IgD-negative memory B cell (primary cell): ENCODE results near the gene JMJD4. TPM values are rescaled to one million over a fixed set of nuclear protein-coding genes. Genes with fewer than 3 reads are reported as not detected.

Experiments
- H3K27ac Mint-ChIP-seq, 3 donors: one replicate each; pipeline ENCODE4 v1.8.0; 2020 to 2022; ENCODE audit warnings: mild to moderate bottlenecking in 3 of 3, mixed read lengths in 3 of 3, moderate library complexity in 1 of 3
- H3K27me3 Mint-ChIP-seq: one replicate; pipeline ENCODE4 v1.8.0; 2021; ENCODE audit warnings: mixed read lengths
- H3K36me3 Mint-ChIP-seq: one replicate; pipeline ENCODE4 v1.8.0; 2020; ENCODE audit warnings: mild to moderate bottlenecking, mixed read lengths
- H3K4me1 Mint-ChIP-seq, 3 donors: one replicate each; pipeline ENCODE4 v1.8.0; 2020 to 2022; ENCODE audit warnings: mixed read lengths in 3 of 3, mild to moderate bottlenecking in 1 of 3
- H3K4me3 Mint-ChIP-seq, 4 donors: one replicate each; pipeline ENCODE4 v1.8.0; 2020 to 2022; ENCODE audit warnings: mild to moderate bottlenecking in 4 of 4, mixed read lengths in 4 of 4, moderate library complexity in 3 of 4
- H3K9me3 Mint-ChIP-seq, 3 donors: one replicate each; pipeline ENCODE4 v1.8.0; 2020 to 2021; ENCODE audit warnings: mixed read lengths in 3 of 3, mild to moderate bottlenecking in 1 of 3
- polyA plus RNA-seq: library from polyadenylated mRNA; unstranded; fragments of 300-500 nt; fragmentation: Illumina TruSeq; gene quantifications from one replicate; pipeline ENCODE4 v1.2.3, GENCODE V29; 2021

The JMJD4 gene
- polyA plus RNA-seq, 1 donor from 2014 or later = 29.3 TPM

- peaks cover 3% of the 10 kb centered on the region for H3K36me3 Mint-ChIP-seq
- no peak overlapping the region for H3K4me3 Mint-ChIP-seq
Observed at GRCh38 chr1:227774051-227774731, 39.1 kb upstream of the JMJD4 start.

GRCh38 chr1:227773558-227773957, 38.5 kb upstream of the JMJD4 start:
- peaks cover 0 to 1% (median 0%) of the 10 kb centered on the region in 3 donors for H3K4me1 Mint-ChIP-seq
- H3K4me3 Mint-ChIP-seq = no peak overlapping the region
- no peak overlapping the region for H3K27ac Mint-ChIP-seq
- no peaks in the 10 kb centered on the region for H3K27me3 Mint-ChIP-seq
- peaks cover 5% of the 10 kb centered on the region for H3K36me3 Mint-ChIP-seq
- H3K9me3 Mint-ChIP-seq = no peaks in the 10 kb centered on the region

More at GRCh38 chr1:227774051-227774731, 39.1 kb upstream of the JMJD4 start:
- peak overlapping the region in 2 of 3 donors; percentile 44 to 81 for H3K27ac Mint-ChIP-seq
- H3K27me3 Mint-ChIP-seq = no peaks in the 10 kb centered on the region
- H3K4me1 Mint-ChIP-seq = peaks cover 0 to 1% (median 0%) of the 10 kb centered on the region in 3 donors
- H3K9me3 Mint-ChIP-seq = no peaks in the 10 kb centered on the region

GRCh38 chr1:227771771-227772170, 36.7 kb upstream of the JMJD4 start:
- no peak overlapping the region for H3K4me3 Mint-ChIP-seq
- H3K36me3 Mint-ChIP-seq = peaks cover 10% of the 10 kb centered on the region
- no peak overlapping the region for H3K27ac Mint-ChIP-seq
- no peaks in the 10 kb centered on the region for H3K27me3 Mint-ChIP-seq
- no peaks in the 10 kb centered on the region for H3K9me3 Mint-ChIP-seq
- peaks cover 0 to 2% (median 1%) of the 10 kb centered on the region in 3 donors for H3K4me1 Mint-ChIP-seq

- Mint-ChIP-seq H3K36me3 (peaks cover 10% of the 10 kb centered on the region), H3K27ac (no peak overlapping the region), H3K27me3 (no peaks in the 10 kb centered on the region), H3K9me3 (no peaks in the 10 kb centered on the region), H3K4me3 (no peak overlapping the region), H3K4me1 (peaks cover 0 to 6% (median 3%) of the 10 kb centered on the region in 3 donors)
Observed at GRCh38 chr1:227771326-227771725, 36.2 kb upstream of the JMJD4 start.

GRCh38 chr1:227770812-227771211, 35.7 kb upstream of the JMJD4 start:
- Mint-ChIP-seq H3K4me1 (peaks cover 0 to 10% (median 6%) of the 10 kb centered on the region in 3 donors), H3K9me3 (no peaks in the 10 kb centered on the region), H3K27ac (no peak overlapping the region), H3K27me3 (no peaks in the 10 kb centered on the region), H3K4me3 (no peak overlapping the region), H3K36me3 (peaks cover 10% of the 10 kb centered on the region)

GRCh38 chr1:227769936-227770494, 34.9 kb upstream of the JMJD4 start:
- Mint-ChIP-seq H3K36me3 (peaks cover 10% of the 10 kb centered on the region), H3K4me3 (no peak overlapping the region), H3K4me1 (peaks cover 0 to 10% (median 6%) of the 10 kb centered on the region in 3 donors), H3K9me3 (no peaks in the 10 kb centered on the region), H3K27me3 (no peaks in the 10 kb centered on the region), H3K27ac (no peak overlapping the region)

- H3K36me3 Mint-ChIP-seq = peaks cover 10% of the 10 kb centered on the region
- no peaks in the 10 kb centered on the region for H3K27me3 Mint-ChIP-seq
- H3K27ac Mint-ChIP-seq = no peak overlapping the region
- peaks cover 0 to 12% (median 6%) of the 10 kb centered on the region in 3 donors for H3K4me1 Mint-ChIP-seq
- H3K9me3 Mint-ChIP-seq = no peaks in the 10 kb centered on the region
- H3K4me3 Mint-ChIP-seq = peak overlapping the region in 1 of 4 donors; percentile 28
Observed at GRCh38 chr1:227769047-227769935, 34.2 kb upstream of the JMJD4 start.

- peaks cover 0 to 12% (median 6%) of the 10 kb centered on the region in 3 donors for H3K4me1 Mint-ChIP-seq
- H3K9me3 Mint-ChIP-seq = no peaks in the 10 kb centered on the region
- peak overlapping the region in 1 of 4 donors; percentile 28 for H3K4me3 Mint-ChIP-seq
- H3K27me3 Mint-ChIP-seq = no peaks in the 10 kb centered on the region
- no peak overlapping the region for H3K27ac Mint-ChIP-seq
- peaks cover 10% of the 10 kb centered on the region for H3K36me3 Mint-ChIP-seq
Observed at GRCh38 chr1:227768640-227769039, 33.5 kb upstream of the JMJD4 start.

GRCh38 chr1:227768125-227768439, 33.0 kb upstream of the JMJD4 start:
- H3K27me3 Mint-ChIP-seq = no peaks in the 10 kb centered on the region
- H3K4me3 Mint-ChIP-seq = no peak overlapping the region
- H3K27ac Mint-ChIP-seq = no peak overlapping the region
- peaks cover 0 to 12% (median 6%) of the 10 kb centered on the region in 3 donors for H3K4me1 Mint-ChIP-seq
- H3K9me3 Mint-ChIP-seq = no peaks in the 10 kb centered on the region
- peaks cover 10% of the 10 kb centered on the region for H3K36me3 Mint-ChIP-seq

- Mint-ChIP-seq H3K4me1 (peaks cover 1 to 12% (median 7%) of the 10 kb centered on the region in 3 donors), H3K9me3 (no peaks in the 10 kb centered on the region), H3K27ac (no peak overlapping the region), H3K4me3 (no peak overlapping the region), H3K36me3 (peaks cover 10% of the 10 kb centered on the region), H3K27me3 (no peaks in the 10 kb centered on the region)
Observed at GRCh38 chr1:227767401-227768124, 32.5 kb upstream of the JMJD4 start.

- peaks cover 10% of the 10 kb centered on the region for H3K36me3 Mint-ChIP-seq
- H3K4me1 Mint-ChIP-seq = peaks cover 5 to 14% (median 10%) of the 10 kb centered on the region in 3 donors
- no peaks in the 10 kb centered on the region for H3K9me3 Mint-ChIP-seq
- peak overlapping the region in 1 of 3 donors; percentile 53 for H3K27ac Mint-ChIP-seq
- no peaks in the 10 kb centered on the region for H3K27me3 Mint-ChIP-seq
- peak overlapping the region in 1 of 4 donors; percentile 57 for H3K4me3 Mint-ChIP-seq
Observed at GRCh38 chr1:227766653-227767277, 31.7 kb upstream of the JMJD4 start.

- Mint-ChIP-seq H3K9me3 (no peaks in the 10 kb centered on the region), H3K4me3 (peak overlapping the region in 2 of 4 donors; percentile 57 to 60), H3K36me3 (peaks cover 10% of the 10 kb centered on the region), H3K4me1 (peaks cover 8 to 18% (median 10%) of the 10 kb centered on the region in 3 donors), H3K27me3 (no peaks in the 10 kb centered on the region), H3K27ac (peak overlapping the region in 1 of 3 donors; percentile 53)
Observed at GRCh38 chr1:227766015-227766634, 31.0 kb upstream of the JMJD4 start.

- Mint-ChIP-seq H3K9me3 (no peaks in the 10 kb centered on the region), H3K27ac (no peak overlapping the region), H3K27me3 (no peaks in the 10 kb centered on the region), H3K4me1 (peaks cover 8 to 20% (median 15%) of the 10 kb centered on the region in 3 donors), H3K4me3 (peak overlapping the region in 1 of 4 donors; percentile 60), H3K36me3 (peaks cover 8% of the 10 kb centered on the region)
Observed at GRCh38 chr1:227765261-227766014, 30.3 kb upstream of the JMJD4 start.
